ENCODE results near the gene NLN. TPM values are rescaled to one million over a fixed set of nuclear protein-coding genes. Genes with fewer than 3 reads are reported as not detected.
"Not testable (repeated sequence)": the region's sequence is repeated elsewhere in the genome, so short reads cannot be mapped to it uniquely, and the experiment has no call there.

NLN gene
- total RNA-seq, result 12.4 TPM
- long read RNA-seq, full-length matches to known transcripts, result 20 of 25 reads
- long read RNA-seq, partial matches to known transcripts, result 2 of 25 reads
- long read RNA-seq, other reads (novel, unspliced or antisense), result 3 of 25 reads

DNA sequence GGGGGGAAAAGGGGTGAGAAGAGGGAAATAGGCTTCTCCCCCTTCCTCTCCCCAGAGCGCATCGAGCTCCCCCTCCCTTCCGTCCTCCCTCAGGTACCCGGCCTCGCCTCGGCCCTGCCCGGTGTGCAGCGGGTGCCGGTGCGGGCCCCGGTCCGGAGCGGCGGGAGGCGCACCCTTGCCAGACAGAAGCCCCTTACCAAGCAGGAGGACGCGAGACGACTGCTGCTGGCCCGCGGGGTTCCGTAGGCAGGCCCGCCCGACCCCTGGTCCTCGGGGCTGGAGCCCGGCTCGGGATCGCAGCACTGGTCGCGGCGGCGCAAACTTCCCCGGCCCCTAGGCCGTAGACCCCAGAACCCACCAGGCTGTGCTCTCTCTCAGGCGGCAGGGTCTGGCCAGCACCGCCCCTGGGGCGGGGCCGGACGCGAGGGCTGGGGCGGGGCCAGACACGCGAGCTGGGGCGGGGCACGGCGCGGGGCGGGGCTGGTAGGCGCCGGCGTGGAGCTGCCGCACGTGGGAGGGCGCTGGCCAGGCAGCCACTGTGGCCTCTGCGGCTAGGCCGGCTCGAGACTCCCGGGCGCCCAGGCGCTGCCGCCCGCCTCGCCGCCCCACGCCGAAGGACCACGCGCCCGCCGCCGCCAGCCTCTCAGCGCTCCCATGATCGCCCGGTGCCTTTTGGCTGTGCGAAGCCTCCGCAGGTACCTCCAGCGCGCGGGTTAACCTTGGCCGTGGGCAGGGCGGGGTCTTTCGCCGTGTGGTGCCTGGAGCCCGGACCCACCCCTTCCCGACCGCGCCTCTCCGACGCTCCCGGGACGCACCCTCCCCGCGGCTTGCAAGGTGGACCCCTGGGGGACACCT lies at the start of gene NLN, which contains the start of gene SGTB:
TSS of gene NLN (plus strand) at position 486 of the 855 bp plus-strand sequence. CDS start at position 655, 169 bp downstream.
TSS of gene SGTB (minus strand) at position 390 of the 855 bp plus-strand sequence. CDS start 1,302 bp downstream, outside the sequence.
- H3K36me3 ChIP-seq, result peaks cover 7% of the 10 kb centered on the region
- intact Hi-C loops (cut with micrococcal nuclease), result no loop called here
- peak within 1 kb of the TSS; percentile 67 for H3K27ac ChIP-seq (replicated peaks)
- peak within 1 kb of the TSS; percentile 75 for H3K4me3 ChIP-seq
- DNase-seq, result peak; percentile 89
- TF ChIP-seq, protein P1, sequence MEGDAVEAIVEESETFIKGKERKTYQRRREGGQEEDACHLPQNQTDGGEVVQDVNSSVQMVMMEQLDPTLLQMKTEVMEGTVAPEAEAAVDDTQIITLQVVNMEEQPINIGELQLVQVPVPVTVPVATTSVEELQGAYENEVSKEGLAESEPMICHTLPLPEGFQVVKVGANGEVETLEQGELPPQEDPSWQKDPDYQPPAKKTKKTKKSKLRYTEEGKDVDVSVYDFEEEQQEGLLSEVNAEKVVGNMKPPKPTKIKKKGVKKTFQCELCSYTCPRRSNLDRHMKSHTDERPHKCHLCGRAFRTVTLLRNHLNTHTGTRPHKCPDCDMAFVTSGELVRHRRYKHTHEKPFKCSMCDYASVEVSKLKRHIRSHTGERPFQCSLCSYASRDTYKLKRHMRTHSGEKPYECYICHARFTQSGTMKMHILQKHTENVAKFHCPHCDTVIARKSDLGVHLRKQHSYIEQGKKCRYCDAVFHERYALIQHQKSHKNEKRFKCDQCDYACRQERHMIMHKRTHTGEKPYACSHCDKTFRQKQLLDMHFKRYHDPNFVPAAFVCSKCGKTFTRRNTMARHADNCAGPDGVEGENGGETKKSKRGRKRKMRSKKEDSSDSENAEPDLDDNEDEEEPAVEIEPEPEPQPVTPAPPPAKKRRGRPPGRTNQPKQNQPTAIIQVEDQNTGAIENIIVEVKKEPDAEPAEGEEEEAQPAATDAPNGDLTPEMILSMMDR (IDR thresholded peaks at IDR 0.05; ENCODE audit: borderline replicate concordance), result no peak
- no peaks in the 10 kb centered on the region for H3K9me3 ChIP-seq (replicated peaks)
- peaks cover 46% of the 10 kb centered on the region for H3K4me1 ChIP-seq
- H3K27me3 ChIP-seq (ENCODE audit: low read depth), result no peaks in the 10 kb centered on the region

DNA sequence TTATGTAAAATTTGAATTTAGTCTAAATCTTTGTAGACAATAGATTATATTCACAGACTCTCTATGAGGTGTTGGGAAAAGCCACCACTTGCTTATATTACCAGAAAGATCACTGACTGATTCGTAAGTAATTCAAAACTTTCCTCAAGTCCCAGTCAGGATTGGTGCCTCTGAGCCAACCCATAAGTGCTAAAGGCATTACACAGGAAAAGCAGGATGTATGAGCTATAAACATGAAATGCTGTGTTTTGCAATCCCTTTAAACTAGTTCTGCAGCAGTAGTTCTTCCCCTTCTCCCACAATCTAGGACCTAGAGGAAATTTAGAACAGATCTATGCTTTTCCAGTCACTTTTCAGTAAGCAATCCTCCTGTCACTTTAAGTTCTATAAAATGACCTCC lies 49.2 kb upstream of the NLN start:
- TF ChIP-seq, protein P1 (IDR thresholded peaks at IDR 0.05; ENCODE audit: borderline replicate concordance), result no peak
- Histone ChIP-seq H3K9me3 (replicated peaks) (no peaks in the 10 kb centered on the region), H3K4me3 (no peak overlapping the region), H3K36me3 (peaks cover 19% of the 10 kb centered on the region), H3K27me3 (ENCODE audit: low read depth) (no peaks in the 10 kb centered on the region), H3K4me1 (no peaks in the 10 kb centered on the region), H3K27ac (replicated peaks) (no peak overlapping the region)
- intact Hi-C loops (cut with micrococcal nuclease), result no loop called here
- DNase-seq, result no peak

DNA sequence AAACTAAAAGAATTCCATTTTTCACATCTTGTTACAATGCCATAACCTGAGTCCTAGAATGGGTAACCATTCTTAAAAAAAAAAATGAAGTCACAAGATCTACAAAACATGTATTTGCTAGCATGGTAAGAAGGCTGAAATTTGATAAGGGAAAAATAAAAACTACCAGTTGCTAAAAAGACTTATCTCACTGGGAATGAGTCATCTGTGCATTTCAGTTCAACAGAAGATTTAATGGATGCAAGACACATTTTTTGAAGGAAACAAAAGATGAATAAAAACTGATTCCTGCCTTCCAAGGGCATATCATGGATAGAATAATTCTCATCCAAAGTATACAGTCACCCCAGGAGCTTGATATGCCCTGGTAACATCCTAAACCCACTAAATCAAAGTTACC lies 47.3 kb upstream of the NLN start:
- TF ChIP-seq, protein P1 (IDR thresholded peaks at IDR 0.05; ENCODE audit: borderline replicate concordance), result no peak
- no peaks in the 10 kb centered on the region for H3K4me1 ChIP-seq
- H3K9me3 ChIP-seq (replicated peaks), result no peaks in the 10 kb centered on the region
- intact Hi-C loops (cut with micrococcal nuclease), result no loop called here
- no peak overlapping the region for H3K4me3 ChIP-seq
- no peaks in the 10 kb centered on the region for H3K27me3 ChIP-seq (ENCODE audit: low read depth)
- no peak overlapping the region for H3K27ac ChIP-seq (replicated peaks)
- peaks cover 33% of the 10 kb centered on the region for H3K36me3 ChIP-seq
- no peak for DNase-seq

DNA sequence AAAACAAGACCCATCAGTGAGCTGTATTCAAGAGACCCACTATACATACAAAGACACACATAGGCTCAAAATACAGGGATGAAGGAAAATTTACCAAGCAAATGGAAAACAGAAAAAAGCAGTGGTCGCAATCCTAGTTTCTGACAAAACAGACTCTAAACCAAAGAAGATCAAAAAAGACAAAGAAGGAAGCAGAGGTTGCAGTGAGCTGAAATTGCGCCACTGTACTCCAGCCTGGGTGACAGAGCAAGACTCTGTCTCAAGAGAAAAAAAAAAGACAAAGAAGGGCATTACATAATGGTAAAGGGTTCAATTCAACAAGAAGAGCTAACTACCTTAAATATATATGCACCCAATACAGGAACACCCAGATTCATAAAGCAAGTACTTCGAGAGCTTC lies 45.9 kb upstream of the NLN start:
- H3K4me3 ChIP-seq; intact Hi-C loops (cut with micrococcal nuclease); H3K27ac ChIP-seq (replicated peaks); H3K4me1 ChIP-seq; H3K27me3 ChIP-seq (ENCODE audit: low read depth); H3K9me3 ChIP-seq (replicated peaks); DNase-seq: not testable (repeated sequence)
- H3K36me3 ChIP-seq, result peaks cover 40% of the 10 kb centered on the region

DNA sequence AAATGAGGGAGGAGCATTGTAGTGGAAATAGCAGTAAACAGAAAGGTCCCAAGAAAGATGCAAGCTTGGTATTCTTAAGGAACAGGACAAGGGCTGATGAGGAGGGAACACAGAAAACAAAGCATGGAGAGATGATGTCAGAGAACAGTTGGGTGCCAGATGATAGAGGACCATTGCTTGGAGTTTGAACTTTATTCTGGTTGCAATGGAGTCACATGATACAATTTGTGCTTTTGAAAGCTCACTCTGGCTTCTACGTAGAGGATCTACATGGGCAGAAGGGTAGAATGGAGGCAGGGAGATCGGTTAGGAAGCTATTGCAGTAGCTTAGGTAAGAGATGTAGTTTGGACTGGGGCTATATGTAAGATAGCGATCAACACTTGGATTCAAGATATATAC lies 39.9 kb upstream of the NLN start:
- no peak for DNase-seq
- intact Hi-C loops (cut with micrococcal nuclease), result no loop called here
- peaks cover 67% of the 10 kb centered on the region for H3K36me3 ChIP-seq
- H3K4me3 ChIP-seq, result no peak overlapping the region
- H3K27ac ChIP-seq (replicated peaks), result no peak overlapping the region
- no peaks in the 10 kb centered on the region for H3K4me1 ChIP-seq
- H3K27me3 ChIP-seq (ENCODE audit: low read depth), result no peaks in the 10 kb centered on the region
- TF ChIP-seq, protein P1 (IDR thresholded peaks at IDR 0.05; ENCODE audit: borderline replicate concordance), result no peak
- no peaks in the 10 kb centered on the region for H3K9me3 ChIP-seq (replicated peaks)

DNA sequence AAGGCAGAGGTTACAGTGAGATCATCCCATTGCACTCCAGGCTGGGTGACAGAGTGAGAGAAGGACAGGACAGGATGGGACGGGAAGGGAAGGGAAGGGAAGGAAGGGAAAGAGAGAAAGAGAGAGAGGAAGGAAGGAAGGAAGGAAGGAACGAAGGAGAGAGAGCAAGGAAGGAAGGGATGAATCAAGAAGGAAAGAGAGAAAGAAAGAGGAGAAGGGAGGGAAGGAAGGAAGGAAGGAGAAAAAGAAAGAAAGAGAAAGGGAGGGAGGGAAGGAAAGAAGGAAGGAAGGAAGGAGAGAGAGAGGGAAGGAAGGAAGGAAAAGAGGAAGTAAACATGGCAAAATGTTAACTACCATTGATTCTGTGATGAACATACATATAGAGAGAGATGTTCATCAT lies 28.9 kb upstream of the NLN start:
- Histone ChIP-seq H3K4me1 (peaks cover 10% of the 10 kb centered on the region), H3K4me3 (no peak overlapping the region), H3K36me3 (peaks cover 14% of the 10 kb centered on the region), H3K27me3 (ENCODE audit: low read depth) (no peaks in the 10 kb centered on the region), H3K27ac (replicated peaks) (no peak overlapping the region), H3K9me3 (replicated peaks) (no peaks in the 10 kb centered on the region)
- intact Hi-C loops (cut with micrococcal nuclease), result no loop called here
- TF ChIP-seq, protein P1 (IDR thresholded peaks at IDR 0.05; ENCODE audit: borderline replicate concordance), result no peak
- no peak for DNase-seq
